HCT116 (cell line): ENCODE data around the gene RPL22L1. TPM values are rescaled to one million over a fixed set of nuclear protein-coding genes. Genes with fewer than 3 reads are reported as not detected.

ENCODE experiments used
- ATAC-seq: fragments of 200-7000 bp; cut with Tn5 transposase; 2 replicates; pipeline ENCODE4 v1.9.1; 2020; ENCODE audit warnings: mild to moderate bottlenecking, moderate library complexity
- BruUV-seq: library from RNA; stranded (reverse); fragments of 400-500 nt; replicated peaks from 2 replicates; lab custom pipeline; 2021; lab: Mats Ljungman, UMichigan
- CTCF ChIA-PET: fragments of 300-600 bp; sonication (Branson Sonifier 250); formaldehyde crosslinking; loops from one replicate; lab custom pipeline; 2021; ENCODE audit warnings: antibody characterized with exemption; lab: Charles Lee
- POLR2A ChIA-PET: fragments of 300-600, 350-600 bp; sonication (Branson Sonifier 250); formaldehyde crosslinking; loops from one replicate; lab custom pipeline; 2021; ENCODE audit warnings: antibody characterized with exemption; lab: Charles Lee
- RAD21 ChIA-PET, 2 experiments: fragments of 300-600 bp; sonication (Branson Sonifier 250); formaldehyde crosslinking; loops; one replicate each; lab custom pipeline; 2023; ENCODE audit warnings: low total read pairs in 2 of 2; ENCODE audit not compliant: uncharacterized antibody in 2 of 2, unreplicated experiment in 2 of 2, low non-redundant PET in 1 of 2; lab: Charles Lee
- DNase-seq: peaks from one replicate; pipeline ENCODE4 v3.0.0-alpha.2; 2010; ENCODE audit warnings: low read depth, low spot score
- H2AFZ ChIP-seq: fragments of 200-600 bp; shearing (Covaris generic), sonication (generic); 2 replicates; pipeline ENCODE4 v1.6.1; 2017; ENCODE audit warnings: low read depth, mixed run types, mixed read lengths, antibody characterized with exemption, low read length; ENCODE audit not compliant: poor library complexity, severe bottlenecking
- H3K27ac ChIP-seq: 2 replicates; pipeline ENCODE4 v1.5.1; 2012; ENCODE audit warnings: low read depth, low read length
- H3K27me3 ChIP-seq: fragments of 200-600 bp; sonication (generic); 2 replicates; pipeline ENCODE4 v1.6.1; 2016; ENCODE audit warnings: mixed run types, low read length, mixed read lengths; ENCODE audit not compliant: insufficient read depth
- H3K36me3 ChIP-seq, 2 experiments: fragments of 200-500 bp in 1 of 2; fragments of 200-600 bp in 1 of 2; sonication (Bioruptor generic) in 1 of 2; sonication (generic) in 1 of 2; 2 replicates each; pipeline versions ENCODE4 v1.5.1 to v1.6.1; 2014 to 2016; ENCODE audit warnings: low read length in 2 of 2, inconsistent platforms in 1 of 2, mixed read lengths in 1 of 2, mixed run types in 1 of 2; ENCODE audit not compliant: insufficient read depth in 2 of 2, control insufficient read depth in 1 of 2
- H3K4me1 ChIP-seq, 2 experiments: fragments of 200-600 bp in 1 of 2; sonication (generic) in 1 of 2; 2 replicates each; pipeline versions ENCODE4 v1.5.1 to v1.6.1; 2012 to 2017; ENCODE audit warnings: low read length in 2 of 2, inconsistent platforms in 1 of 2, mild to moderate bottlenecking in 1 of 2, mixed read lengths in 1 of 2, mixed run types in 1 of 2, moderate library complexity in 1 of 2; ENCODE audit not compliant: insufficient read depth in 2 of 2, control insufficient read depth in 1 of 2
- H3K4me2 ChIP-seq: fragments of 200-600 bp; sonication (generic); 2 replicates; pipeline ENCODE4 v1.6.1; 2017; ENCODE audit warnings: mixed run types, low read length, mixed read lengths
- H3K4me3 ChIP-seq, 2 experiments: fragments of 200-600 bp in 1 of 2; sonication (generic) in 1 of 2; replicated peaks in 1 of 2; 2 replicates each; pipeline ENCODE4 v1.5.1; 2011 to 2016; ENCODE audit warnings: low read length in 2 of 2, control low read depth in 1 of 2, low read depth in 1 of 2, mild to moderate bottlenecking in 1 of 2, mixed read lengths in 1 of 2, mixed run types in 1 of 2
- H3K79me2 ChIP-seq: fragments of 200-600 bp; sonication (generic); 2 replicates; pipeline ENCODE4 v1.6.1; 2017; ENCODE audit warnings: mild to moderate bottlenecking, mixed run types, low read length, moderate library complexity, mixed read lengths; ENCODE audit not compliant: insufficient read depth
- H3K9ac ChIP-seq: fragments of 200-600 bp; sonication (generic); 2 replicates; pipeline ENCODE4 v1.6.1; 2016; ENCODE audit warnings: low read length, mixed read lengths
- H3K9me2 ChIP-seq: fragments of 200-600 bp; sonication (generic), shearing (Covaris generic); 2 replicates; pipeline ENCODE4 v1.6.1; 2017; ENCODE audit warnings: mixed run types, mild to moderate bottlenecking, moderate library complexity; ENCODE audit not compliant: insufficient read depth
- H3K9me3 ChIP-seq, 2 experiments: fragments of 200-500 bp in 1 of 2; fragments of 200-600 bp in 1 of 2; sonication (Bioruptor generic) in 1 of 2; sonication (generic) in 1 of 2; 2 replicates each; pipeline ENCODE4 v1.6.1; 2014 to 2017; ENCODE audit warnings: low read length in 2 of 2, mixed read lengths in 2 of 2, inconsistent platforms in 1 of 2, low read depth in 1 of 2, mild to moderate bottlenecking in 1 of 2, mixed run types in 1 of 2, moderate library complexity in 1 of 2; ENCODE audit not compliant: control insufficient read depth in 1 of 2, insufficient read depth in 1 of 2
- H4K20me1 ChIP-seq: fragments of 200-600 bp; sonication (generic), shearing (Covaris generic); 2 replicates; pipeline ENCODE4 v1.6.1; 2017; ENCODE audit warnings: mixed run types, mild to moderate bottlenecking, moderate library complexity; ENCODE audit not compliant: insufficient read depth
- CBX3 ChIP-seq: IDR thresholded peaks from 2 replicates; pipeline ENCODE4 v1.6.1; 2012; ENCODE audit warnings: low read depth
- CTCF ChIP-seq, 3 experiments: fragments of 200-600 bp in 1 of 3; sonication (generic) in 1 of 3; IDR thresholded peaks in 2 of 3; conservative IDR thresholded peaks in 1 of 3; 2 replicates each; pipeline ENCODE4 v1.5.1; 2012 to 2017; ENCODE audit warnings: low read depth in 2 of 3, low read length in 2 of 3, antibody characterized with exemption in 1 of 3, borderline replicate concordance in 1 of 3, control low read depth in 1 of 3, mild to moderate bottlenecking in 1 of 3, mixed read lengths in 1 of 3, mixed run types in 1 of 3, moderate library complexity in 1 of 3; ENCODE audit not compliant: insufficient read depth in 1 of 3
- intact Hi-C: fragments of 100-400 bp; cut with micrococcal nuclease; formaldehyde crosslinking; loops from 2 replicates; pipeline ENCODE4 v1.10.0; 2022
- total RNA-seq: library from RNA; stranded (reverse); gene quantifications from one replicate; pipeline ENCODE4 v1.2.1, GENCODE V29; 2021; ENCODE audit not compliant: unreplicated experiment

Gene RPL22L1
- total RNA-seq, 1 experiment from 2014 or later: 492 TPM

DNA sequence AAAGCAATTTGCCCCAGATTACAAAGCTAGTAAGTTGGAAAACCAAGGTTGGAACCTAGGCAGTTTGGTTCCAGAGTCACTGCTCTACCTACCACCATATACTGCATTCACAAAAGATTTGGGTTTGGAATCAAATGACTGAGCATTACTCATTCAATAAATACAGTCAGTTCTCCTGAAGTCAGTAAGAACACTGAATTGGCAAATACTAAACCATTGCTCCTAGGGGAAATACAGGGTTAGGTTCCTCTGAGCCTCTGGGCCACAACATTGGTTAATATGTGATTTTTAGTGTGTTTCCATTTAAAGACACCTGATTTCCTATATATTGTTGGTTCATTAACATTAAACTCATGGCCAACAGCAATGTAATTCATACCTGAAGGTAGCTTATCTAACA lies 40.5 kb upstream of the RPL22L1 start:
- CTCF ChIA-PET: no interaction called here

More for the DNA sequence above, 40.5 kb upstream of the RPL22L1 start:
- H3K4me3 ChIP-seq: no peak overlapping the region
- H3K36me3 ChIP-seq: no peaks in the 10 kb centered on the region
- RAD21 ChIA-PET: no interaction called here
- POLR2A ChIA-PET: no interaction called here
- no peaks in the 10 kb centered on the region for H3K9me2 ChIP-seq
- no peak overlapping the region for H2AFZ ChIP-seq
- intact Hi-C loops: no loop called here
- no peak overlapping the region for H3K9ac ChIP-seq
- DNase-seq: no peak
- H3K27ac ChIP-seq: no peak overlapping the region
- no peak overlapping the region for H3K4me2 ChIP-seq
- no peaks in the 10 kb centered on the region for H3K79me2 ChIP-seq
- H4K20me1 ChIP-seq: no peaks in the 10 kb centered on the region
- ATAC-seq: no peak
- H3K4me1 ChIP-seq: peaks cover 4 to 18% of the 10 kb centered on the region in 2 experiments; a peak in 3 of 4 replicates
- peak; percentile 30; the same call in 1 of the 2 replicates for TF ChIP-seq CBX3
- TF ChIP-seq CTCF (IDR thresholded peaks at IDR 0.05 in 2 of 3, conservative IDR thresholded peaks at IDR 0.05 in 1 of 3; ENCODE audit: borderline replicate concordance in 1 of 3, insufficient read depth in 1 of 3, low read depth in 2 of 3, low read length in 2 of 3): no peak
- TF ChIP-seq, all 23 proteins: peak for 1
- Histone ChIP-seq H3K27me3 (no peaks in the 10 kb centered on the region), H3K9me3 (no peaks in the 10 kb centered on the region; a peak in 1 of 4 replicates)
- no TSS peak for BruUV-seq
